GM18909 (cell line): ENCODE data around the gene FHOD3.

Source experiments
- ATAC-seq: cut with Tn5 transposase; IDR thresholded peaks from one replicate; pipeline ENCODE4 v1.9.1; 2021; ENCODE audit warnings: mild to moderate bottlenecking; ENCODE audit not compliant: unreplicated experiment, poor library complexity

Gene FHOD3

GRCh38 chr18:36295214-36295613 is 2.3 kb upstream of the FHOD3 start:
- no peak for ATAC-seq

- ATAC-seq = no peak
Observed at GRCh38 chr18:36295880-36296301, 1.6 kb upstream of the FHOD3 start.

GRCh38 chr18:36296650-36297416 is 680 bp upstream of the FHOD3 start:
- ATAC-seq = peak; percentile 30

GRCh38 chr18:36298126-36298741 is 721 bp downstream of the FHOD3 start:
- ATAC-seq = peak; percentile 17

- no peak for ATAC-seq
Observed at GRCh38 chr18:36299015-36299414, 1.5 kb downstream of the FHOD3 start.

- ATAC-seq = no peak
Observed at GRCh38 chr18:36300211-36300610, 2.7 kb downstream of the FHOD3 start.

GRCh38 chr18:36301884-36302283 is 4.4 kb downstream of the FHOD3 start:
- no peak for ATAC-seq

- ATAC-seq = no peak
Observed at GRCh38 chr18:36302676-36303075, 5.2 kb downstream of the FHOD3 start.

- no peak for ATAC-seq
Observed at GRCh38 chr18:36303211-36303844, 5.8 kb downstream of the FHOD3 start.

GRCh38 chr18:36304723-36305122 is 7.2 kb downstream of the FHOD3 start:
- no peak for ATAC-seq

- no peak for ATAC-seq
Observed at GRCh38 chr18:36305375-36305774, 7.9 kb downstream of the FHOD3 start.

- ATAC-seq = no peak
Observed at GRCh38 chr18:36307513-36307912, 10.0 kb downstream of the FHOD3 start.

GRCh38 chr18:36308711-36309435 is 11.4 kb downstream of the FHOD3 start:
- no peak for ATAC-seq

- no peak for ATAC-seq
Observed at GRCh38 chr18:36309436-36310391, 12.2 kb downstream of the FHOD3 start.

GRCh38 chr18:36311026-36311570 is 13.6 kb downstream of the FHOD3 start:
- ATAC-seq = no peak

- no peak for ATAC-seq
Observed at GRCh38 chr18:36312806-36313395, 15.4 kb downstream of the FHOD3 start.

- ATAC-seq = no peak
Observed at GRCh38 chr18:36314098-36314497, 16.6 kb downstream of the FHOD3 start.

- ATAC-seq = no peak
Observed at GRCh38 chr18:36314754-36315153, 17.2 kb downstream of the FHOD3 start.

- ATAC-seq = no peak
Observed at GRCh38 chr18:36315736-36316135, 18.2 kb downstream of the FHOD3 start.
